ENCODE results near the gene RIPOR2.

GRCh38 chr6:24907919-24908649, 27.7 kb downstream of the RIPOR2 start:
- TF ChIP-seq CTCF (IDR thresholded peaks at IDR 0.05), result no peak
- no peak for TF ChIP-seq POLR2A (IDR thresholded peaks at IDR 0.05)
- no peak for TF ChIP-seq POLR2AphosphoS5 (IDR thresholded peaks at IDR 0.05)
- TF ChIP-seq EP300 (IDR thresholded peaks at IDR 0.05), result no peak

Measured in stomach (tissue), 4 donors.